Chondrocyte (in vitro differentiated cells): ENCODE data around the gene TTC33. TPM values are rescaled to one million over a fixed set of nuclear protein-coding genes. Genes with fewer than 3 reads are reported as not detected.

Source experiments
- DNase-seq: peaks from one replicate; pipeline ENCODE4 v3.0.0; 2021; ENCODE audit warnings: mixed read lengths, low spot score
- H3K27ac Mint-ChIP-seq: one replicate; pipeline ENCODE4 v1.8.0; 2021; ENCODE audit warnings: mild to moderate bottlenecking, moderate library complexity, mixed read lengths; ENCODE audit not compliant: unreplicated experiment
- H3K27me3 Mint-ChIP-seq: 2 replicates; pipeline ENCODE4 v1.8.0; 2021; ENCODE audit warnings: low read depth, mixed read lengths
- H3K36me3 Mint-ChIP-seq: 2 replicates; pipeline ENCODE4 v1.8.0; 2021; ENCODE audit warnings: low read depth, mixed read lengths
- H3K4me1 Mint-ChIP-seq: 2 replicates; pipeline ENCODE4 v1.8.0; 2021; ENCODE audit warnings: low read depth, mild to moderate bottlenecking, mixed read lengths
- H3K4me3 Mint-ChIP-seq: one replicate; pipeline ENCODE4 v1.8.0; 2021; ENCODE audit warnings: mild to moderate bottlenecking, moderate library complexity, mixed read lengths; ENCODE audit not compliant: unreplicated experiment
- H3K9me3 Mint-ChIP-seq: 2 replicates; pipeline ENCODE4 v1.8.0; 2021; ENCODE audit warnings: low read depth, mixed read lengths
- CTCF ChIP-seq: fragments of 200-600 bp; sonication (generic); IDR thresholded peaks from 2 replicates; pipeline ENCODE4 v1.5.0; 2021; ENCODE audit warnings: antibody characterized with exemption, mild to moderate bottlenecking, moderate library complexity
- total RNA-seq: library from RNA; stranded (reverse); gene quantifications from 3 replicates; pipeline ENCODE4 v1.2.1, GENCODE V29; 2021

TTC33 gene
- total RNA-seq, 1 donor from 2014 or later, result 14.3 TPM

DNA sequence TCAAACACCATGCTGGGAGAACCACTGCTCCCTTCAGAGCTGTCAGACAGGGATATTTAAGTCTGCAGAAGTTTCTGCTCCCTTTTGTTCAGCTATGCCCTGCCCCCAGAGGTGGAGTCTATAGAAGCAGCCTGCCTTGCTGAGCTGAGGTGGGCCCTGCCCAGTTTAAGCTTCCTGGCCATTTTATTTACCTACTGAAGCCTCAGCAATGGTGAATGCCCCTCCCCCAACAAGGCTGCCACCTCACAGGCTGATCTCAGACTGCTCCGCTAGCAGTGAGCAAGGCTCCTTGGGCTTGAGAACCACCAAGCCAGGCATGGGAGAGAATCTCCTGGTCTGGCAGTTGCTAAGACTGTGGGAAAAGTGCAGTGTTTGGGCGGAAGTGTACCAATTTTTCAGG is 281.5 kb downstream of the TTC33 start:
- DNase-seq, result no peak
- TF ChIP-seq CTCF, result no peak
- Mint-ChIP-seq H3K9me3 (peaks cover 2% of the 10 kb centered on the region), H3K36me3 (peaks cover 7% of the 10 kb centered on the region), H3K4me1 (peaks cover 20% of the 10 kb centered on the region), H3K27me3 (peaks cover 15% of the 10 kb centered on the region), H3K27ac (no peak overlapping the region), H3K4me3 (no peak overlapping the region)

- no peak for DNase-seq
- no peak for TF ChIP-seq CTCF
- Mint-ChIP-seq H3K4me3 (no peak overlapping the region), H3K4me1 (peaks cover 25% of the 10 kb centered on the region), H3K27me3 (peaks cover 5% of the 10 kb centered on the region), H3K9me3 (peaks cover 8% of the 10 kb centered on the region), H3K27ac (no peak overlapping the region), H3K36me3 (no peaks in the 10 kb centered on the region)
Measured at GRCh38 chr5:40465416-40465815, 290.3 kb downstream of the TTC33 start.

- Mint-ChIP-seq H3K27me3 (peaks cover 5% of the 10 kb centered on the region), H3K36me3 (peaks cover 1% of the 10 kb centered on the region), H3K4me3 (no peak overlapping the region), H3K4me1 (peaks cover 27% of the 10 kb centered on the region), H3K27ac (no peak overlapping the region), H3K9me3 (peaks cover 10% of the 10 kb centered on the region)
- no peak for DNase-seq
- no peak for TF ChIP-seq CTCF
Measured at GRCh38 chr5:40464511-40464910, 291.2 kb downstream of the TTC33 start.

Other genes with a start within 250 kb of the TTC33 start
- 4.3 to 15.4 TPM (median 4.9 TPM) in 3 replicates for gene PTGER4, start 76.0 kb downstream of the TTC33 start, total RNA-seq
- gene PRKAA1, start 42.4 kb upstream of the TTC33 start, total RNA-seq, result 67.8 to 71.3 TPM (median 70.8 TPM) in 3 replicates
- 714 to 807 TPM (median 721 TPM) in 3 replicates for gene RPL37, start 79.3 kb upstream of the TTC33 start, total RNA-seq
- 0.36 to 0.72 TPM (median 0.53 TPM) in 3 replicates for gene CARD6, start 85.4 kb upstream of the TTC33 start, total RNA-seq
- not detected in 3 replicates for gene C7, start 153.5 kb upstream of the TTC33 start, total RNA-seq